Astrocyte (in vitro differentiated cells and primary cell): ENCODE measurements around the gene PPP1R16B.

ENCODE experiments used
- EZH2 ChIP-seq: IDR thresholded peaks from 2 replicates; pipeline ENCODE4 v1.6.1; 2012; ENCODE audit warnings: mild to moderate bottlenecking, low read length, inconsistent platforms; ENCODE audit not compliant: insufficient read depth
- TF ChIP-seq, protein P1 (sequence below): IDR thresholded peaks from 2 replicates; pipeline ENCODE4 v1.5.1; 2011; ENCODE audit warnings: low read depth, mild to moderate bottlenecking, inconsistent platforms, low read length, moderate library complexity; ENCODE audit not compliant: insufficient read depth

DNA sequence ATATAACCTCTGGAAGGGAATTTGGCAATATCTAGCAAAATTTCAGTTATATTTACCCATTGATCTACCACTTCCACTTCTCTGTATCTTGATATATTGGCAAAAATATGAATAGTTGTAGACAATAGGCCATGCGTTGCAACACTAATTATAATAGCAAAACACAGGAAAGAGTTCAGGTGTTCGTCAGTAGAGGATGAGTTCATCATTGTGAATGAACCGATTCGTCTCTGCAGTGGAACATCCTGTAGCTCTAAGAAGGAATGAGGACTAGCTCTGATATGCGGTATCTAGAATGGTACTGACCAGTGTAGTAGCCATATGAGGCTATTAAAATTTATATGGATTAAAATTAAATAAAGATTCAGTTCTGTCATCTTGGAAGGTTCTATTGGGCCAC lies 129.0 kb downstream of the PPP1R16B start:
- TF ChIP-seq, protein P1, sequence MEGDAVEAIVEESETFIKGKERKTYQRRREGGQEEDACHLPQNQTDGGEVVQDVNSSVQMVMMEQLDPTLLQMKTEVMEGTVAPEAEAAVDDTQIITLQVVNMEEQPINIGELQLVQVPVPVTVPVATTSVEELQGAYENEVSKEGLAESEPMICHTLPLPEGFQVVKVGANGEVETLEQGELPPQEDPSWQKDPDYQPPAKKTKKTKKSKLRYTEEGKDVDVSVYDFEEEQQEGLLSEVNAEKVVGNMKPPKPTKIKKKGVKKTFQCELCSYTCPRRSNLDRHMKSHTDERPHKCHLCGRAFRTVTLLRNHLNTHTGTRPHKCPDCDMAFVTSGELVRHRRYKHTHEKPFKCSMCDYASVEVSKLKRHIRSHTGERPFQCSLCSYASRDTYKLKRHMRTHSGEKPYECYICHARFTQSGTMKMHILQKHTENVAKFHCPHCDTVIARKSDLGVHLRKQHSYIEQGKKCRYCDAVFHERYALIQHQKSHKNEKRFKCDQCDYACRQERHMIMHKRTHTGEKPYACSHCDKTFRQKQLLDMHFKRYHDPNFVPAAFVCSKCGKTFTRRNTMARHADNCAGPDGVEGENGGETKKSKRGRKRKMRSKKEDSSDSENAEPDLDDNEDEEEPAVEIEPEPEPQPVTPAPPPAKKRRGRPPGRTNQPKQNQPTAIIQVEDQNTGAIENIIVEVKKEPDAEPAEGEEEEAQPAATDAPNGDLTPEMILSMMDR = no peak
- no peak for TF ChIP-seq EZH2
